Left cardiac atrium (tissue), 4 donors: ENCODE results near the gene RHBDD2. TPM values are rescaled to one million over a fixed set of nuclear protein-coding genes. Genes with fewer than 3 reads are reported as not detected.
"Not testable (repeated sequence)": the region's sequence is repeated elsewhere in the genome, so short reads cannot be mapped to it uniquely, and the experiment has no call there.

Experiments
- ATAC-seq, 2 donors: fragments of 200-7000 bp; cut with Tn5 transposase; one replicate each; pipeline ENCODE4 v1.9.1; 2020; ENCODE audit warnings: mild to moderate bottlenecking in 2 of 2, moderate library complexity in 2 of 2
- DNase-seq: peaks from one replicate; pipeline ENCODE4 v3.0.0-alpha.2; 2020
- intact Hi-C, 2 donors: fragments of 100-400 bp; cut with DNase I; formaldehyde crosslinking; loops; one replicate each; pipeline versions ENCODE4 v1.14.1 to v1.15.1; 2022 to 2023
- total RNA-seq, 2 donors: library from RNA; stranded (reverse); fragmentation: NEBNext Ultra II Directional; extraction: Animal tissue kit (Norgen Biotek cat#: 25700); gene quantifications; one replicate each; pipeline ENCODE4 v1.2.1, GENCODE V29; 2021
- donor health status: DM: no; HTN: yes; CAD: no.
- donor health status: DM: no; HTN: yes; CAD: no; lungs with severe emphysema.
- donor health status: DM: yes; HTN: yes; CAD: no.
- donor health status: Dilated cardiomyopathy.

The RHBDD2 gene
- total RNA-seq, 2 donors from 2014 or later = 26.5 to 41.8 TPM

- intact Hi-C loops = no loop called here
- DNase-seq (no peak), ATAC-seq (peak; percentile 60 to 80)
Observed at GRCh38 chr7:75861636-75862035, 17.2 kb upstream of the RHBDD2 start.

GRCh38 chr7:75864251-75864650 lies 14.6 kb upstream of the RHBDD2 start:
- ATAC-seq, DNase-seq, intact Hi-C loops: not testable (repeated sequence)

- intact Hi-C loops = loop anchor here (1.0 to 5.0 kb wide), 2 partner anchors 151 to 154 kb away; no protein-coding TSS in a partner anchor
- no peak for DNase-seq
- peak; percentile 30 to 79 for ATAC-seq
Observed at GRCh38 chr7:75866114-75866488, 12.7 kb upstream of the RHBDD2 start.

- intact Hi-C loops = loop anchor here (1.0 to 5.0 kb wide), 2 partner anchors 151 to 154 kb away; no protein-coding TSS in a partner anchor
Observed at GRCh38 chr7:75866489-75867389, 12.1 kb upstream of the RHBDD2 start.

GRCh38 chr7:75867390-75867717 lies 11.5 kb upstream of the RHBDD2 start:
- DNase-seq (no peak), ATAC-seq (no peak)
- intact Hi-C loops = loop anchor here in 1 of 2 donors (5.0 kb wide), 1 partner anchor 150 kb away; no protein-coding TSS in a partner anchor

More at GRCh38 chr7:75866489-75867389, 12.1 kb upstream of the RHBDD2 start:
- DNase-seq (peak; percentile 54), ATAC-seq (peak; percentile 87 to 91)

- intact Hi-C loops = loop anchor here in 1 of 2 donors (5.0 kb wide), 1 partner anchor 149 kb away; no protein-coding TSS in a partner anchor
- ATAC-seq = no peak
- no peak for DNase-seq
Observed at GRCh38 chr7:75868153-75868552, 10.7 kb upstream of the RHBDD2 start.

- intact Hi-C loops = loop anchor here in 1 of 2 donors (5.0 kb wide), 1 partner anchor 147 kb away; no protein-coding TSS in a partner anchor
- ATAC-seq (no peak), DNase-seq (no peak)
Observed at GRCh38 chr7:75869776-75870379, 9.0 kb upstream of the RHBDD2 start.

- DNase-seq = no peak
- intact Hi-C loops = no loop called here
- no peak for ATAC-seq
Observed at GRCh38 chr7:75870557-75871161, 8.2 kb upstream of the RHBDD2 start.

GRCh38 chr7:75872073-75872782 lies 6.6 kb upstream of the RHBDD2 start:
- no peak for DNase-seq
- peak; percentile 66 to 76 for ATAC-seq
- intact Hi-C loops = no loop called here

- ATAC-seq, intact Hi-C loops, DNase-seq: not testable (repeated sequence)
Observed at GRCh38 chr7:75874180-75874579, 4.7 kb upstream of the RHBDD2 start.

- ATAC-seq = no peak
- intact Hi-C loops = no loop called here
- DNase-seq = no peak
Observed at GRCh38 chr7:75875113-75876080, 3.4 kb upstream of the RHBDD2 start.

- intact Hi-C loops = no loop called here
- no peak for DNase-seq
- ATAC-seq = no peak
Observed at GRCh38 chr7:75876126-75876881, 2.5 kb upstream of the RHBDD2 start.

- DNase-seq = no peak
- intact Hi-C loops = no loop called here
- no peak for ATAC-seq
Observed at GRCh38 chr7:75878312-75878768, 494 bp upstream of the RHBDD2 start.

- no peak for DNase-seq
- no peak for ATAC-seq
- intact Hi-C loops = no loop called here
Observed at GRCh38 chr7:75879771-75880184, 944 bp downstream of the RHBDD2 start.

- DNase-seq = no peak
- no peak for ATAC-seq
- intact Hi-C loops = no loop called here
Observed at GRCh38 chr7:75880242-75880641, 1.4 kb downstream of the RHBDD2 start.

- no peak for DNase-seq
- intact Hi-C loops = no loop called here
- ATAC-seq = no peak
Observed at GRCh38 chr7:75881436-75882095, 2.7 kb downstream of the RHBDD2 start.
